Neural crest cell (in vitro differentiated cells): ENCODE measurements around the gene ENTREP1. TPM values are rescaled to one million over a fixed set of nuclear protein-coding genes. Genes with fewer than 3 reads are reported as not detected.
"Not testable (repeated sequence)": the region's sequence is repeated elsewhere in the genome, so short reads cannot be mapped to it uniquely, and the experiment has no call there.

ENCODE experiments used
- DNase-seq: peaks from one replicate; pipeline ENCODE4 v3.0.0; 2021; ENCODE audit warnings: low read depth, mixed read lengths, low spot score
- H3K27ac Mint-ChIP-seq: one replicate; pipeline ENCODE4 v1.8.0; 2021; ENCODE audit warnings: mild to moderate bottlenecking, mixed read lengths; ENCODE audit not compliant: unreplicated experiment
- H3K27me3 Mint-ChIP-seq: 2 replicates; pipeline ENCODE4 v1.8.0; 2021; ENCODE audit warnings: low read depth, mild to moderate bottlenecking, mixed read lengths
- H3K36me3 Mint-ChIP-seq: 2 replicates; pipeline ENCODE4 v1.8.0; 2021; ENCODE audit warnings: low read depth, mild to moderate bottlenecking, mixed read lengths
- H3K4me1 Mint-ChIP-seq: 2 replicates; pipeline ENCODE4 v1.8.0; 2021; ENCODE audit warnings: mixed read lengths
- H3K4me3 Mint-ChIP-seq: one replicate; pipeline ENCODE4 v1.8.0; 2021; ENCODE audit warnings: mild to moderate bottlenecking, mixed read lengths
- H3K9me3 Mint-ChIP-seq: 2 replicates; pipeline ENCODE4 v1.8.0; 2021; ENCODE audit warnings: mixed read lengths
- total RNA-seq: library from RNA; stranded (reverse); gene quantifications from 2 replicates; pipeline ENCODE4 v1.2.1, GENCODE V29; 2021
- TF ChIP-seq, protein P1 (sequence below): fragments of 200-600 bp; sonication (generic); conservative IDR thresholded peaks from 2 replicates; pipeline ENCODE4 v1.5.0; 2021; ENCODE audit warnings: antibody characterized with exemption, mild to moderate bottlenecking

Gene ENTREP1
- total RNA-seq, 1 donor from 2014 or later, result 0.44 TPM

DNA sequence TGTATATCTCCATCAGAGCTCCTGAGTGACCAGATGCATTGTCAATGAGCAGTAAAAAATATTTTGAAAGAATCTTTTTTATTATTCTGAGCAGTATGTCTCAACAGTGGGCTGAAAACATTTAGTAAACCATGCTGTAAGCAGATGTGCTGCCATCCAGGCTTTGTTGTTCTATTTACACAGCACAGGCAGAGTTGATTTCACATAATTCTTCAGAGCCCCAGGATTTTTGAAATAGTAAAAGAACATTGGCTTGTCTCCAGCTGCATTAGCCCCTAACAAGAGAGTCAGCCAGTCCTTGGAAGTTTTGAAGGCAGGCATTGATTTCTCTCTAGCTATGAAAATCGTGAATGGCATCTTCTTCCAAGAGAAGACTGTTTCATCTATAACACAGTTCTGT lies 25.2 kb upstream of the ENTREP1 start:
- Mint-ChIP-seq H3K27ac (no peak overlapping the region), H3K9me3 (no peaks in the 10 kb centered on the region), H3K27me3 (no peaks in the 10 kb centered on the region), H3K4me3 (no peak overlapping the region), H3K4me1 (no peaks in the 10 kb centered on the region), H3K36me3 (no peaks in the 10 kb centered on the region)
- no peak for DNase-seq
- TF ChIP-seq, protein P1, sequence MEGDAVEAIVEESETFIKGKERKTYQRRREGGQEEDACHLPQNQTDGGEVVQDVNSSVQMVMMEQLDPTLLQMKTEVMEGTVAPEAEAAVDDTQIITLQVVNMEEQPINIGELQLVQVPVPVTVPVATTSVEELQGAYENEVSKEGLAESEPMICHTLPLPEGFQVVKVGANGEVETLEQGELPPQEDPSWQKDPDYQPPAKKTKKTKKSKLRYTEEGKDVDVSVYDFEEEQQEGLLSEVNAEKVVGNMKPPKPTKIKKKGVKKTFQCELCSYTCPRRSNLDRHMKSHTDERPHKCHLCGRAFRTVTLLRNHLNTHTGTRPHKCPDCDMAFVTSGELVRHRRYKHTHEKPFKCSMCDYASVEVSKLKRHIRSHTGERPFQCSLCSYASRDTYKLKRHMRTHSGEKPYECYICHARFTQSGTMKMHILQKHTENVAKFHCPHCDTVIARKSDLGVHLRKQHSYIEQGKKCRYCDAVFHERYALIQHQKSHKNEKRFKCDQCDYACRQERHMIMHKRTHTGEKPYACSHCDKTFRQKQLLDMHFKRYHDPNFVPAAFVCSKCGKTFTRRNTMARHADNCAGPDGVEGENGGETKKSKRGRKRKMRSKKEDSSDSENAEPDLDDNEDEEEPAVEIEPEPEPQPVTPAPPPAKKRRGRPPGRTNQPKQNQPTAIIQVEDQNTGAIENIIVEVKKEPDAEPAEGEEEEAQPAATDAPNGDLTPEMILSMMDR, result no peak

DNA sequence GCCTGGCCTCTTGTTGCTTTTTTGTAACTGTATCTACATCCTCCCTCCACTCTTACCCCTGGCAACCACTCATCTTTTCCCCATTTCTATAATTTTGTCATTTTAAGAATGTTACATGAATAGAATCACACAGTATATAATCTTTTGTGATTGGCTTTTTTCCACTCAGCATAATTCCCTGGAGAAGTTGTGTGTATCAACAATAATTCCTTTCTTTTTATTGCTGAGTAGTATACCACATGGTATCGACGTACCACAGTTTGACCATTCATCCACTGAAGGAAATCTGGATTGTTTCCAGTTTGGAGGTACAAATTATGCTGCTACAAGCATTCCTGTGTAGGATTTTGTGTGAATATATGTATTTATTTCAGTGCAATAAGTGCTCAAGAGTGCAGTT lies 21.7 kb upstream of the ENTREP1 start:
- Mint-ChIP-seq H3K27me3 (no peaks in the 10 kb centered on the region), H3K4me1 (no peaks in the 10 kb centered on the region), H3K27ac (no peak overlapping the region), H3K4me3 (no peak overlapping the region), H3K36me3 (no peaks in the 10 kb centered on the region), H3K9me3 (no peaks in the 10 kb centered on the region)
- TF ChIP-seq, protein P1, result no peak
- DNase-seq, result no peak

- H3K27ac Mint-ChIP-seq, H3K27me3 Mint-ChIP-seq, H3K4me3 Mint-ChIP-seq: not testable (repeated sequence)
Measured at GRCh38 chr9:69306895-69307445, 18.0 kb upstream of the ENTREP1 start.

DNA sequence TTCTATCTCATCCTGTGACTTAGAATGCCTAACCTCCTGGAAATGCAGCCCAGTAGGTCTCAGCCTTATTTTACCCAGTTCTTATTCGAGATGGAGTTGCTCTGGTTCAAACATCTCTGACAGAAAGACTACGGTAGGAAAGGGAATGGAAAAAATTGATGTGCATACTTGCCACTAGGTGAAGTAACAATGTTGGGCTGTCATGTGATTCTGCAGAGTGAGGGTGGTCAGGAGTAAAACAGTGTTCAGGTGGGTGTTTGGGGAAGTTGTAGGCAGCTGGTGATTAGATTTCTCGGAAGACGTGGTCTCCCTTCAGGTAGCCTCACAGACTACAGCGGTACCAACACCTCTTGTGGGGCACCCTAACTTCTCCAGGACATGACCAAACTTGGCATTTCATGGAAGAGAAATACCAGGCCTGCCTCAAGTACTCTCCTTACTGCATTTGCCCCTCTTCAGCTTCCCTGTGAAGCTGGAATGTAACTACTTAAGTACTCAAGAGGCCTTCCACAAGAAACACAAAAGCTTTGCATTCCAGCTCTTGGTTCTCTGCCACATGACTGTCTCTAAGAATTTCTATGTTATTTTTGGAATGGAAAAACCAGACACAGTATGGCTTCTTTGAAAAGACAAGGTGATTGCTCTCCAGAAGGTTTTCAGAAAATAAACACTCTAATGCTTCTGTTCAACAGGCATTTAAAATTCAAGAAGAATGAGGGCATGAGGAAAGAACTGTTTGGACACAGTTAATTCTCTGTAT lies 17.4 kb upstream of the ENTREP1 start:
- DNase-seq, result no peak
- no peaks in the 10 kb centered on the region for H3K27me3 Mint-ChIP-seq
- TF ChIP-seq, protein P1, result no peak
- peaks cover 3% of the 10 kb centered on the region for H3K9me3 Mint-ChIP-seq
- H3K36me3 Mint-ChIP-seq, result peaks cover 5% of the 10 kb centered on the region
- no peaks in the 10 kb centered on the region for H3K4me1 Mint-ChIP-seq
- H3K4me3 Mint-ChIP-seq, result no peak overlapping the region
- no peak overlapping the region for H3K27ac Mint-ChIP-seq

More at GRCh38 chr9:69306895-69307445, 18.0 kb upstream of the ENTREP1 start:
- not testable (repeated sequence) for H3K36me3 Mint-ChIP-seq, H3K9me3 Mint-ChIP-seq, H3K4me1 Mint-ChIP-seq, DNase-seq

DNA sequence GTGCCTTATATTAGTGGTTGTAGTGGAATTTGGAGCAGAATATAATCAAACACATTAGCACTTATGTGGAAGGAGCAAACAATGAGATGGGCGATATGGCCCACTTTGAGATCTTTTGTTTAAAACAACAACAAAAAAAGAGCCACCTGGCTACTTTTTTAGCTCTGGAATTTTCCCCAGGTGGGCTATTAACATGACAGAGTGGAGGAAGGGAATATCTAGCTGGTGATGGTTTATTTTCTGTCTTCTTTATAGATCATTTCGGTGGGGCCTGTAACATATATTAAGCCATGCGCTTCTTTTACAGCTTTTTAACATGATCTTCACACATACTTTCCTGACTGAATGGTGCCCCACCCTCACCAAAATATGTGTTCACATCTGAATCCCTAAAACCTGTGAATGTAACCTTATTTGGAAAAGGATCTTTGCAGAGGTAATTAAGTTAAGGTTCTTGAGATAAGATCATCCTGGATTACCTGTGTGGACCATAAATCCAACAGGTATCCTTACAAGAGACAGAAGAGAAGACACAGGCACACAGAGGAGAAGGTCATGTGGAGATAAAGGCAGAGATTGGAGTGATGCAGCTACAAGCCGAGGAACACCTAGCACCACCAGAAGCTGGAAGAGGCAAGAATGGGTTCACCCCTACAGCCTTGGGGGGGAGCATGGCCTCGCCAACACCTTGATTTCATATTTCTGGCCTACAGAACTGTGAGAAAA lies 16.6 kb upstream of the ENTREP1 start:
- DNase-seq, result no peak
- Mint-ChIP-seq H3K27me3 (no peaks in the 10 kb centered on the region), H3K36me3 (peaks cover 6% of the 10 kb centered on the region), H3K9me3 (peaks cover 3% of the 10 kb centered on the region), H3K27ac (peak overlapping the region; percentile 13), H3K4me3 (no peak overlapping the region), H3K4me1 (no peaks in the 10 kb centered on the region)
- TF ChIP-seq, protein P1, result no peak

- Mint-ChIP-seq H3K4me1 (no peaks in the 10 kb centered on the region), H3K27me3 (no peaks in the 10 kb centered on the region), H3K36me3 (peaks cover 12% of the 10 kb centered on the region), H3K9me3 (peaks cover 15% of the 10 kb centered on the region), H3K27ac (no peak overlapping the region), H3K4me3 (no peak overlapping the region)
- TF ChIP-seq, protein P1, result no peak
- DNase-seq, result no peak
Measured at GRCh38 chr9:69313175-69313574, 11.8 kb upstream of the ENTREP1 start.
